Progenitor cell of endocrine pancreas (in vitro differentiated cells): ENCODE results near the gene EIF5B. TPM values are rescaled to one million over a fixed set of nuclear protein-coding genes. Genes with fewer than 3 reads are reported as not detected.

Experiments used
- DNase-seq: peaks from one replicate; pipeline ENCODE4 v3.0.0; 2021; ENCODE audit warnings: low spot score; ENCODE audit not compliant: unreplicated experiment
- H3K27ac Mint-ChIP-seq: 2 replicates; pipeline ENCODE4 v1.8.0; 2021; ENCODE audit warnings: mild to moderate bottlenecking, moderate library complexity, mixed read lengths
- H3K27me3 Mint-ChIP-seq: 2 replicates; pipeline ENCODE4 v1.8.0; 2021; ENCODE audit warnings: mixed read lengths
- H3K36me3 Mint-ChIP-seq: 2 replicates; pipeline ENCODE4 v1.8.0; 2022; ENCODE audit warnings: mixed read lengths; ENCODE audit not compliant: insufficient read depth
- H3K4me1 Mint-ChIP-seq: 2 replicates; pipeline ENCODE4 v1.8.0; 2021; ENCODE audit warnings: low read depth, mixed read lengths
- H3K4me3 Mint-ChIP-seq: 2 replicates; pipeline ENCODE4 v1.8.0; 2021; ENCODE audit warnings: low read depth, mild to moderate bottlenecking, moderate library complexity, mixed read lengths
- H3K9me3 Mint-ChIP-seq: 2 replicates; pipeline ENCODE4 v1.8.0; 2021; ENCODE audit warnings: low read depth, mixed read lengths
- total RNA-seq: library from RNA; stranded (reverse); gene quantifications from 2 replicates; pipeline ENCODE4 v1.2.1, GENCODE V29; 2021
- TF ChIP-seq, protein P1 (sequence below): fragments of 200-600 bp; sonication (generic); IDR thresholded peaks from one replicate; pipeline ENCODE4 v1.5.0; 2021; ENCODE audit warnings: antibody characterized with exemption, mild to moderate bottlenecking; ENCODE audit not compliant: unreplicated experiment

The EIF5B gene
- total RNA-seq, 1 donor from 2014 or later, result 40.1 TPM

DNA sequence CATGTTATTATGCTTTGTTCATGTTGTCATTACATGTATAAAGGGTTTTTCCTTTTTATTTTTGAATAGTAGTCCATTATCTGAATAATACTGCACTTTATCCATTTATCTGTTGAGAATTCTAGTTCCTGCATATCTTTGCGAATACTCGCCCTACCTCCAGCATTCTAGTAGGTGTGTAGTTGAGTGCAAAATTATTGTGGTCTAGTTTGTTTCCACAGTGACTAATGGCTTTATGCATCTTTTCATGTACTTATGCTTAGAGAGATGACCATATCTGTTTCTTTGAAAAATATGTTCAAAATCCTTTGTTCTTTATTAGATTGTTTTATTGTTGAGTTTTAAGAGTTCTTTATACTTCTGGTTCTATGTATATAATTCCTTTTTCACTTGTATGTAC is 48.8 kb downstream of the EIF5B start:
- peaks cover 26% of the 10 kb centered on the region for H3K36me3 Mint-ChIP-seq
- no peak overlapping the region for H3K4me3 Mint-ChIP-seq
- DNase-seq, result no peak
- H3K27me3 Mint-ChIP-seq, result no peaks in the 10 kb centered on the region
- H3K9me3 Mint-ChIP-seq, result no peaks in the 10 kb centered on the region
- TF ChIP-seq, protein P1, sequence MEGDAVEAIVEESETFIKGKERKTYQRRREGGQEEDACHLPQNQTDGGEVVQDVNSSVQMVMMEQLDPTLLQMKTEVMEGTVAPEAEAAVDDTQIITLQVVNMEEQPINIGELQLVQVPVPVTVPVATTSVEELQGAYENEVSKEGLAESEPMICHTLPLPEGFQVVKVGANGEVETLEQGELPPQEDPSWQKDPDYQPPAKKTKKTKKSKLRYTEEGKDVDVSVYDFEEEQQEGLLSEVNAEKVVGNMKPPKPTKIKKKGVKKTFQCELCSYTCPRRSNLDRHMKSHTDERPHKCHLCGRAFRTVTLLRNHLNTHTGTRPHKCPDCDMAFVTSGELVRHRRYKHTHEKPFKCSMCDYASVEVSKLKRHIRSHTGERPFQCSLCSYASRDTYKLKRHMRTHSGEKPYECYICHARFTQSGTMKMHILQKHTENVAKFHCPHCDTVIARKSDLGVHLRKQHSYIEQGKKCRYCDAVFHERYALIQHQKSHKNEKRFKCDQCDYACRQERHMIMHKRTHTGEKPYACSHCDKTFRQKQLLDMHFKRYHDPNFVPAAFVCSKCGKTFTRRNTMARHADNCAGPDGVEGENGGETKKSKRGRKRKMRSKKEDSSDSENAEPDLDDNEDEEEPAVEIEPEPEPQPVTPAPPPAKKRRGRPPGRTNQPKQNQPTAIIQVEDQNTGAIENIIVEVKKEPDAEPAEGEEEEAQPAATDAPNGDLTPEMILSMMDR, result no peak
- peak overlapping the region; percentile 25 for H3K27ac Mint-ChIP-seq
- H3K4me1 Mint-ChIP-seq, result peaks cover 9% of the 10 kb centered on the region

DNA sequence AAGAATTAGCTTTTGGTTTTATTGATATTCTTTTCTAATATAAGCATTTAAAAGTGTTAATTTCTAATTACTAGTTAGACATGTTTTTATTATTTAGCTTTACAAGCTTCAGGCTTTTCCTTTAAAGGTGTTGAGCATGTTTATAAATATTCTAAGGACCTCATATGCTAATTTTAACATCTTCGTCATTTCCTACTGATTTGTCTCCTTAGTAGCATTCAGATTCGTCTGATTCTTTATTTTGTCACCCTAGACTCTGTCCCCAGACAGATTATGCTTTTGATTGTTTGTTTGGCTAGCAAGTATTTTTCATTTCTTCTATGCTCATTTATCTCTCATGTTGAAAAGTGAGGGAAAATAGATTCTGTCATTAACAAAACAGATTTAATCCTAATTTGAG is 51.7 kb downstream of the EIF5B start:
- Mint-ChIP-seq H3K9me3 (no peaks in the 10 kb centered on the region), H3K4me1 (no peaks in the 10 kb centered on the region), H3K27me3 (no peaks in the 10 kb centered on the region), H3K36me3 (peaks cover 16% of the 10 kb centered on the region), H3K27ac (no peak overlapping the region), H3K4me3 (no peak overlapping the region)
- no peak for DNase-seq
- TF ChIP-seq, protein P1, result no peak

DNA sequence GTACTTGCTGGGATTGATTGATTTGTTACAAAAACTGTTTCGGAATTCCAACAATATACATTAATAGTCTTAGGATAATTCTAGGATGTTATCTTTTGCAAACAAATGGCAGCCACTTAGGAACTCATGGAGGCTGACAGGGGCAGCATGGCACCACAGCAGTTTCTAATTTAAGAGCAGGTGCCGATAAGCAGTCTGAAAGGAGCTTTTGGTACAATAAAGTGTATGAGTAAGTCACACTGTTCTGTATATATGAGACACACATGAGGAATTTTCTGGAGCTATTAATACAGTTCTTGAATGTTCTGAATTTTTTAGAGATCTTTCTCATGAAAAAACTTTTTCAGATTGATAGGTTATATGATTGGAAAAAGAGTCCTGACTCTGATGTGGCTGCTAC is 52.2 kb downstream of the EIF5B start:
- H3K36me3 Mint-ChIP-seq, result peaks cover 17% of the 10 kb centered on the region
- H3K4me1 Mint-ChIP-seq, result no peaks in the 10 kb centered on the region
- no peaks in the 10 kb centered on the region for H3K9me3 Mint-ChIP-seq
- H3K4me3 Mint-ChIP-seq, result no peak overlapping the region
- H3K27ac Mint-ChIP-seq, result no peak overlapping the region
- H3K27me3 Mint-ChIP-seq, result no peaks in the 10 kb centered on the region
- DNase-seq, result no peak
- TF ChIP-seq, protein P1, result no peak

DNA sequence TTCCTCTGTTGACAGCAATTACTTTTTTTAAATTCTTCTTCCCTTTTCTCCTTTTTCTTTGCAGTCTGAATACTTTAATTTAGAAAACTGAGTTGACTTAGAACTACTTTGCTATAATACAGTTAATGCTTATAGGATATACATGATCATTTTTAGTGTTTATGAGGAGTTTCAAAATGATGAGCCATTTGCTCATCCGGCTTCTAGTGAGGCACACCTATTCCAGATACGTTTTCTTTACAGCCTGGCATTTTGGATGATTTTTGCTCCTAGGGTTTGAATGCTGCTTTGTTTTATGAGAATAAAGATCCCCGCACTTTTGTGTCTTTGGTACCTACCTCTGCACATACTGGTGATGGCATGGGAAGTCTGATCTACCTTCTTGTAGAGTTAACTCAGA is 52.8 kb downstream of the EIF5B start:
- peaks cover 13% of the 10 kb centered on the region for H3K36me3 Mint-ChIP-seq
- H3K27ac Mint-ChIP-seq, result no peak overlapping the region
- TF ChIP-seq, protein P1, result no peak
- H3K9me3 Mint-ChIP-seq, result no peaks in the 10 kb centered on the region
- DNase-seq, result no peak
- no peaks in the 10 kb centered on the region for H3K4me1 Mint-ChIP-seq
- H3K27me3 Mint-ChIP-seq, result no peaks in the 10 kb centered on the region
- H3K4me3 Mint-ChIP-seq, result no peak overlapping the region

DNA sequence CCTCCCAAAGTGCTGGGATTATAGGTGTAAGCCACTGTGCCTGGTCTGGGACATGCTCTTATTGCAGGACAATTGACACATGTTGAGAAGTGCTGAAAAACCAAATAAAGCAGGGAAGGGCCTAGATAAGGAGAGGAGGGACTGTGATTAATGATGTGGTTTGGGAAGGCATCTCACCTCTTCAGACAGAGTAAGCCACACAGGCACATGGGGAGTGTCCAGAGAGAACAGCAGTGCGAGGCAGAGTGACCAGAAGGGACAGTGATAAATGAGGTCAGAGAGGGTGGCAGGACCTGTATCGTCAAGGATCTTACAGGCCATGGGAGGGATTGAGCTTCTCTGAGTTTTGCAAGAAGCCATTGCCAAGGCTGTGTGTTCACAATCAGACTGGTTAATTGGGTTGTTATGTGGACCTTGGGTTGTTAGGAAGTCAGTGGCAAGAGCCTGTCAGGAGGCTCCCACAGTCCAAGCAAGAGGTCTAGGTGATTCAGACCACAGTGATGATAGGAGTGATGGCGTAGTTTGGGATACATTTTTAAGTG is 58.5 kb downstream of the EIF5B start:
- Mint-ChIP-seq H3K36me3 (peaks cover 24% of the 10 kb centered on the region), H3K27ac (peak overlapping the region; percentile 21), H3K4me3 (no peak overlapping the region), H3K27me3 (no peaks in the 10 kb centered on the region), H3K4me1 (peaks cover 4% of the 10 kb centered on the region), H3K9me3 (no peaks in the 10 kb centered on the region)
- TF ChIP-seq, protein P1, result no peak
- no peak for DNase-seq
